NCI-H1930 (cell line): ENCODE measurements around the gene CEP112.

Experiments used
- DNase-seq, 2 experiments: peaks; one replicate each; lab custom pipeline; 2025; lab: John Stamatoyannopoulos, UW

The CEP112 gene

GRCh38 chr17:65988451-65988850, 203.5 kb downstream of the CEP112 start:
- no peak for DNase-seq

- DNase-seq, result no peak
These were observed 203.9 kb downstream of the CEP112 start for GRCh38 chr17:65987988-65988387.

GRCh38 chr17:65985571-65985970, 206.4 kb downstream of the CEP112 start:
- DNase-seq, result no peak

- DNase-seq, result no peak
These were observed 207.6 kb downstream of the CEP112 start for GRCh38 chr17:65984299-65984698.

GRCh38 chr17:65978871-65979270, 213.1 kb downstream of the CEP112 start:
- DNase-seq, result no peak

- DNase-seq, result no peak
These were observed 214.9 kb downstream of the CEP112 start for GRCh38 chr17:65977041-65977440.

- DNase-seq, result no peak
These were observed 216.1 kb downstream of the CEP112 start for GRCh38 chr17:65975878-65976277.

GRCh38 chr17:65973237-65973636, 218.7 kb downstream of the CEP112 start:
- no peak for DNase-seq

- no peak for DNase-seq
These were observed 224.6 kb downstream of the CEP112 start for GRCh38 chr17:65967372-65967771.

GRCh38 chr17:65966072-65966695, 225.7 kb downstream of the CEP112 start:
- DNase-seq, result no peak

- no peak for DNase-seq
These were observed 228.8 kb downstream of the CEP112 start for GRCh38 chr17:65963179-65963578.

GRCh38 chr17:65959630-65960029, 232.3 kb downstream of the CEP112 start:
- no peak for DNase-seq

- no peak for DNase-seq
These were observed 235.1 kb downstream of the CEP112 start for GRCh38 chr17:65956814-65957213.

- no peak for DNase-seq
These were observed 237.8 kb downstream of the CEP112 start for GRCh38 chr17:65954148-65954449.

GRCh38 chr17:65953316-65954147, 238.4 kb downstream of the CEP112 start:
- no peak for DNase-seq

- DNase-seq, result no peak
These were observed 239.3 kb downstream of the CEP112 start for GRCh38 chr17:65952586-65952985.

- no peak for DNase-seq
These were observed 239.9 kb downstream of the CEP112 start for GRCh38 chr17:65952015-65952414.

- DNase-seq, result no peak
These were observed 244.1 kb downstream of the CEP112 start for GRCh38 chr17:65947831-65948230.

GRCh38 chr17:65942592-65942991, 249.3 kb downstream of the CEP112 start:
- no peak for DNase-seq

- DNase-seq, result no peak
These were observed 250.5 kb downstream of the CEP112 start for GRCh38 chr17:65941356-65941899.

GRCh38 chr17:65936013-65936412, 255.9 kb downstream of the CEP112 start:
- no peak for DNase-seq

- no peak for DNase-seq
These were observed 258.6 kb downstream of the CEP112 start for GRCh38 chr17:65933290-65933689.
